IPS DF 4.7 (cell line): ENCODE data around the gene NHERF2.

Source experiments
- DNase-seq: peaks from one replicate; pipeline ENCODE4 v3.0.0-alpha.2; 2013; ENCODE audit warnings: low spot score; ENCODE audit errors: extremely low read depth

Gene NHERF2

GRCh38 chr16:2026461-2027023 is at the start of gene NHERF2:
Gene NHERF2 (plus strand): TSS chr16:2026902. CDS start chr16:2027006, 104 bp downstream.
- no peak for DNase-seq

- no peak for DNase-seq
Observed at GRCh38 chr16:1976951-1977874, 49.5 kb upstream of the NHERF2 start.

GRCh38 chr16:1977875-1978268 is 48.8 kb upstream of the NHERF2 start:
- DNase-seq = no peak

- no peak for DNase-seq
Observed at GRCh38 chr16:1978476-1979120, 48.1 kb upstream of the NHERF2 start.

- no peak for DNase-seq
Observed at GRCh38 chr16:1979271-1980029, 47.3 kb upstream of the NHERF2 start.

- DNase-seq = no peak
Observed at GRCh38 chr16:1980030-1980769, 46.5 kb upstream of the NHERF2 start.

- no peak for DNase-seq
Observed at GRCh38 chr16:1980770-1981087, 46.0 kb upstream of the NHERF2 start.

GRCh38 chr16:1981398-1981836 is 45.3 kb upstream of the NHERF2 start, which contains the start of gene NOXO1:
Gene NOXO1 (minus strand): TSS chr16:1981469. CDS start chr16:1981179, 290 bp downstream.
- no peak for DNase-seq

GRCh38 chr16:1982013-1982433 is 44.7 kb upstream of the NHERF2 start:
- no peak for DNase-seq

- DNase-seq = no peak
Observed at GRCh38 chr16:1982991-1983543, 43.6 kb upstream of the NHERF2 start.

- no peak for DNase-seq
Observed at GRCh38 chr16:1983544-1984346, 43.0 kb upstream of the NHERF2 start, which contains the start of gene GFER. Gene GFER (plus strand): TSS chr16:1984193. CDS start chr16:1984219, 26 bp downstream.

GRCh38 chr16:1984347-1985225 is 42.1 kb upstream of the NHERF2 start:
- no peak for DNase-seq

GRCh38 chr16:1985466-1986150 is 41.1 kb upstream of the NHERF2 start:
- no peak for DNase-seq

- DNase-seq = no peak
Observed at GRCh38 chr16:1987198-1987597, 39.5 kb upstream of the NHERF2 start.

GRCh38 chr16:1989209-1990100 is 37.2 kb upstream of the NHERF2 start, which contains the start of gene SYNGR3:
Gene SYNGR3 (plus strand): TSS chr16:1989970. CDS start chr16:1990103, 133 bp downstream.
- no peak for DNase-seq

GRCh38 chr16:1990101-1990350 is 36.7 kb upstream of the NHERF2 start:
- no peak for DNase-seq
